Measurements from ENCODE around the gene NUDT3. TPM values are rescaled to one million over a fixed set of nuclear protein-coding genes. Genes with fewer than 3 reads are reported as not detected.
A peak's percentile ranks its signal among the peaks of the same experiment; 100 is the strongest.

NUDT3 gene
- total and polyA plus RNA-seq, 9 of the 15 experiments (the other 6 are each of a cell fraction or from before 2014, with no cell fraction given): 5.4 to 81.2 (median 56.4) TPM

- Histone ChIP-seq H3K27me3 (ENCODE audit: control insufficient read depth in 2 of 2, insufficient read depth in 2 of 2, low read length in 2 of 2) (no peaks in the 10 kb centered on the region), H3K4me3 (no peak overlapping the region), H3K36me3 (ENCODE audit: control insufficient read depth, insufficient read depth, low read length) (peaks cover 50% of the 10 kb centered on the region; the same call in 2 of the 3 replicates), H3K9me3 (replicated peaks; ENCODE audit: control insufficient read depth, insufficient read depth, low read depth, low read length) (no peaks in the 10 kb centered on the region), H3K79me2 (ENCODE audit: control insufficient read depth, insufficient read depth, low read length) (peaks cover 97% of the 10 kb centered on the region), H3K4me1 (replicated peaks in 1 of 2; ENCODE audit: control insufficient read depth in 2 of 2, insufficient read depth in 2 of 2, low read length in 2 of 2) (peaks cover 3 to 12% of the 10 kb centered on the region in 2 experiments; a peak in 4 of 5 replicates), H3K9me1 (ENCODE audit: control insufficient read depth, insufficient read depth, low read length) (no peaks in the 10 kb centered on the region), H3K9ac (ENCODE audit: insufficient read depth in 1 of 2, low read depth in 2 of 2, low read length in 2 of 2) (no peak overlapping the region), H3K4me2 (ENCODE audit: insufficient read depth, low read length) (no peak overlapping the region), H2AFZ (ENCODE audit: low read depth, low read length) (no peak overlapping the region), H3K27ac (ENCODE audit: extremely low read depth, low read depth, low read length) (no peak overlapping the region), H4K20me1 (replicated peaks; ENCODE audit: control insufficient read depth, insufficient read depth, low read length) (peaks cover 13% of the 10 kb centered on the region)
- CTCF ChIA-PET (ENCODE audit: low intra/inter-chr PET ratio): no interaction called here
- 87% methylated on average over 2 of the region's 2 CpGs for WGBS (ENCODE audit: insufficient coverage, low coverage, missing lambda C conversion rate)
- DNase-seq (ENCODE audit: extremely low read depth in 1 of 4, low spot score in 3 of 4): peak in 2 of 4 experiments; percentile 34 to 47
- ATAC-seq: peak; percentile 79
- in situ Hi-C loops (cut with MboI) (no loop called here), intact Hi-C loops (cut with micrococcal nuclease) (no loop called here)
- POLR2A ChIA-PET: interaction anchor here (0.6 to 1.9 kb wide), 4 partner anchors 8 to 37 kb away, joined by 3 to 9 read pairs (median 4); no protein-coding TSS in a partner anchor
- no peak for FAIRE-seq
- BruUV-seq (replicated peaks): no TSS peak
- TF ChIP-seq SUPT5H (IDR thresholded peaks at IDR 0.05) (no peak), MYBL2 (IDR thresholded peaks at IDR 0.05; ENCODE audit: low read depth) (no peak), MYBL2 (CRISPR knock-in tag; IDR thresholded peaks at IDR 0.05; ENCODE audit: borderline replicate concordance) (no peak), CREM (IDR thresholded peaks at IDR 0.05; ENCODE audit: low read depth) (no peak), THRAP3 (IDR thresholded peaks at IDR 0.05; ENCODE audit: borderline replicate concordance) (no peak), TEAD4 (IDR thresholded peaks at IDR 0.05; ENCODE audit: low read length) (no peak), TEAD4 (CRISPR knock-in tag; IDR thresholded peaks at IDR 0.05; ENCODE audit: borderline replicate concordance) (no peak), ZNF436 (CRISPR knock-in tag; IDR thresholded peaks at IDR 0.05) (no peak), BRF1 (IDR thresholded peaks at IDR 0.05; ENCODE audit: borderline replicate concordance, extremely low read depth, insufficient read length) (no peak), SRF (CRISPR knock-in tag; IDR thresholded peaks at IDR 0.05) (no peak), NBN (IDR thresholded peaks at IDR 0.05; ENCODE audit: low read depth) (no peak), SREBF2 (CRISPR knock-in tag; IDR thresholded peaks at IDR 0.05) (no peak), ZNF695 (CRISPR knock-in tag; IDR thresholded peaks at IDR 0.05) (no peak), NR2C1 (IDR thresholded peaks at IDR 0.05) (no peak), NR2C1 (tag; IDR thresholded peaks at IDR 0.05) (no peak)
- TF ChIP-seq, protein P1, sequence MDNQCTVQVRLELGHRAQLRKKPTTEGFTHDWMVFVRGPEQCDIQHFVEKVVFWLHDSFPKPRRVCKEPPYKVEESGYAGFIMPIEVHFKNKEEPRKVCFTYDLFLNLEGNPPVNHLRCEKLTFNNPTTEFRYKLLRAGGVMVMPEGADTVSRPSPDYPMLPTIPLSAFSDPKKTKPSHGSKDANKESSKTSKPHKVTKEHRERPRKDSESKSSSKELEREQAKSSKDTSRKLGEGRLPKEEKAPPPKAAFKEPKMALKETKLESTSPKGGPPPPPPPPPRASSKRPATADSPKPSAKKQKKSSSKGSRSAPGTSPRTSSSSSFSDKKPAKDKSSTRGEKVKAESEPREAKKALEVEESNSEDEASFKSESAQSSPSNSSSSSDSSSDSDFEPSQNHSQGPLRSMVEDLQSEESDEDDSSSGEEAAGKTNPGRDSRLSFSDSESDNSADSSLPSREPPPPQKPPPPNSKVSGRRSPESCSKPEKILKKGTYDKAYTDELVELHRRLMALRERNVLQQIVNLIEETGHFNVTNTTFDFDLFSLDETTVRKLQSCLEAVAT (IDR thresholded peaks at IDR 0.05): no peak
These were observed 14.0 kb downstream of the NUDT3 start for GRCh38 chr6:34378470-34378869.
